HL-60 (cell line): ENCODE measurements around the gene DDR1.

ENCODE experiments used
- CTCF ChIP-seq: IDR thresholded peaks from one replicate; pipeline ENCODE4 v1.5.1; 2011; ENCODE audit warnings: low read length, control low read depth, inconsistent platforms; ENCODE audit not compliant: insufficient read depth
- GABPA ChIP-seq: IDR thresholded peaks from 2 replicates; pipeline ENCODE4 v1.6.1; 2012; ENCODE audit warnings: low read depth
- POLR2AphosphoS5 ChIP-seq: IDR thresholded peaks from 2 replicates; pipeline ENCODE4 v1.6.1; 2012; ENCODE audit warnings: low read depth
- REST ChIP-seq: IDR thresholded peaks from 2 replicates; pipeline ENCODE4 v1.6.1; 2012; ENCODE audit warnings: low read depth; ENCODE audit not compliant: insufficient replicate concordance
- SPI1 ChIP-seq: IDR thresholded peaks from 2 replicates; pipeline ENCODE4 v1.6.1; 2012; ENCODE audit warnings: low read depth, mild to moderate bottlenecking, borderline replicate concordance

- TF ChIP-seq CTCF (no peak), GABPA (no peak), POLR2AphosphoS5 (no peak), REST (no peak), SPI1 (no peak)
Observed at GRCh38 chr6:30897882-30898281, 13.6 kb downstream of the DDR1 start.
